Muscle layer of colon (tissue), 2 donors: ENCODE measurements around the gene MDH2.
"Not testable (repeated sequence)": the region's sequence is repeated elsewhere in the genome, so short reads cannot be mapped to it uniquely, and the experiment has no call there.

Experiments used
- H3K27ac ChIP-seq: one replicate; pipeline ENCODE4 v1.7.0; 2013; ENCODE audit warnings: low read depth, mild to moderate bottlenecking, low read length, moderate library complexity
- H3K27me3 ChIP-seq, 2 donors: one replicate each; pipeline ENCODE4 v1.7.0; 2013; ENCODE audit warnings: low read length in 2 of 2, mild to moderate bottlenecking in 2 of 2; ENCODE audit not compliant: insufficient read depth in 2 of 2, control insufficient read depth in 1 of 2
- H3K36me3 ChIP-seq: one replicate; pipeline ENCODE4 v1.7.0; 2013; ENCODE audit warnings: mild to moderate bottlenecking, low read length; ENCODE audit not compliant: insufficient read depth
- H3K4me1 ChIP-seq: one replicate; pipeline ENCODE4 v1.7.0; 2013; ENCODE audit warnings: mild to moderate bottlenecking, low read length; ENCODE audit not compliant: insufficient read depth
- H3K4me3 ChIP-seq, 2 donors: one replicate each; pipeline ENCODE4 v1.7.0; 2013; ENCODE audit warnings: low read length in 2 of 2, low read depth in 1 of 2, mild to moderate bottlenecking in 1 of 2, moderate library complexity in 1 of 2
- H3K9ac ChIP-seq: one replicate; pipeline ENCODE4 v1.7.0; 2013; ENCODE audit warnings: low read length
- H3K9me3 ChIP-seq: one replicate; pipeline ENCODE4 v1.7.0; 2013; ENCODE audit warnings: mild to moderate bottlenecking, low read length
- donor health status: abdominal sarcoma.
- donor health status: Adenocarcinoma of cecum.

MDH2 gene

DNA sequence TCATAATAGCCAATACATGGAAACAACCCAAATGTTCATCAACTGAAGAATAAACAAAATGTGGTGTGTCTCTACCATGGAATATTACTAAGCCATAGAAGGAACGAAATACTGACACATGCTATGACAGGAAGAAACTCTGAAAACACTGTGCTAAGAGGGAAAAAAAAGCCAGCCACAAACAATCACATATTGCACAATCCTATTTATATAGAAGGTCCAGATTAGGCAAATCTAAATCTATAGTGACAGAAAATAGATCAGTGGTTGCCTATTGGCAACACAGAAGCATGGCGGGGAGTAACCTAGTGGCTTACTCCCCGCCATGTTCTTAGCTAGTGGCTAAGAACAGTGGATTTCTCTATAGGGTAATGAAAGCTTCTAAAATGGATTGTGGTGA, 48.0 kb downstream of the MDH2 start:
- Histone ChIP-seq H3K9me3 (no peaks in the 10 kb centered on the region), H3K4me1 (no peaks in the 10 kb centered on the region), H3K4me3 (no peak overlapping the region), H3K27ac (no peak overlapping the region), H3K36me3 (no peaks in the 10 kb centered on the region), H3K27me3 (peaks cover 0 to 4% of the 10 kb centered on the region in 2 donors), H3K9ac (no peak overlapping the region)

DNA sequence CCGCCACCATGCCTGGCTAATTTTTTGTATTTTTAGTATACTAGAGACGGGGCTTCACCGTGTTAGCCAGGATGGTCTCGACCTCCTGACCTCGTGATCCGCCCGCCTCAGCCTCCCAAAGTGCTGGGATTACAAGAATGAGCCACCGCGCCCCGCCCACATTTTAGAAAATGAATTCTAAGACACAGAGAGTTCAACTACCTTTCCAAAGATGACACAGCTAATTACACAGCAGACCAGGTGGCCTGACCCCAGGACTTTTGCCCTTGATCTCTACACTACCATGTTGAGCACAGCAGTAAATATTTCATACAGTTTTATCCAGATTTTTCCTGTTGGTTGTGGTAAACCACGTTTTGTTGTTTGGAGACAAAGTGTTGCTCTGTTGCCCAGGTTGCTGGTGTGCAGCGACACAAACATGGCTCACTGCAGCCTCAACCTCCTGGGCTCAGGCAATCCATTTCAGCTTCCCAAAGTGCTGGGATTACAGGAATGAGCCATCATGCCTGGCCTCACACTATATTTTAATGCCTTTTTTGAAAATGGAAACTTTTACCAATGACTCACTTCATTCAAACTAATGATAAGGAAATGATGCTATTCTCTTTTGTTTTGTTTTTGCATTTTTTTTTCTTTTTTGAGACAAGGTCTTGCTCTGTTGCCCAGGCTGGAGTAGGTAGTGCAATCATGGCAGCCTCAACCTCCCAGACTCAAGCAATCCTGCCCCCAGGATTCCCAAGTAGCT, 54.0 kb downstream of the MDH2 start:
- not testable (repeated sequence) for H3K4me1 ChIP-seq, H3K9me3 ChIP-seq, H3K4me3 ChIP-seq, H3K36me3 ChIP-seq, H3K27ac ChIP-seq, H3K9ac ChIP-seq, H3K27me3 ChIP-seq

DNA sequence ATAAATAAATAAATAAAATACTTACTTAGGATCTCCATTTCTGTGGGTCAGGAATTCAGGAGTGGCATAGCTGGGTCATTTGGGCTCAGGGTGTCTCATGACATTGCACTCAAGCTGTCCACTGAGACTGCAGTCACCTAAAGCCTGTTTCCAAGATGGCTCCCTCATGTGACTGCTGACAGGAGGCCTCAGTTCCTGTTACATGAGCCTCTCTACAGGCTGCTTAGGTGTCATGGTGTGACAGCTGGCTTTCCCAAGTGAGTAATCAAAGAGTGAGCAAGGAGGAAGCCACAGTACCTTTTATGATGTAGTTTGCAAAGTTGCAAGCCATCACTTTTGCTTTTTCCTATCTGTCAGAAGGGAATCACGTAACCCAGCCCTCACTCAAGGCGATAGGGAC, 55.9 kb downstream of the MDH2 start:
- H3K4me3 ChIP-seq, H3K27me3 ChIP-seq, H3K9me3 ChIP-seq, H3K4me1 ChIP-seq, H3K9ac ChIP-seq, H3K27ac ChIP-seq, H3K36me3 ChIP-seq: not testable (repeated sequence)

DNA sequence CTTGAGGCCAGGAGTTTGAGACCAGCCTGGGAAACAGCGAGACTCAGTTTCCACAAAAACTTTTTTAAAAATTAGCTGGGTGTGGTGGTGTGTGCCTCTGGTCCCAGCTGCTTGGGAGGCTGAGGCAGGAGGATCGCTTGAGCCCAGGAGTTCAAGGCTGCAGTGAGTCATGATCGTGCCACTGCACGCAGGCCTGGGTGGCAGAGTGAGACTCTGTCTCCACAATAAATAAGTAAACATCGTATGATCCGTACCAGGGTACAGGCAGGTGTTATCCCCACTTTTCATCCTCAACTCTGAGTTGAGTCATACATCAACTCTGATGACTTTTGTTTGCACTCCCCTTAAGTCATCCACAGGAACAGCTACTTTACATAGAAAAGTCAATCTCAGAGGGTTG, 58.2 kb downstream of the MDH2 start:
- H3K9me3 ChIP-seq, H3K4me1 ChIP-seq, H3K9ac ChIP-seq, H3K4me3 ChIP-seq, H3K36me3 ChIP-seq, H3K27me3 ChIP-seq, H3K27ac ChIP-seq: not testable (repeated sequence)

DNA sequence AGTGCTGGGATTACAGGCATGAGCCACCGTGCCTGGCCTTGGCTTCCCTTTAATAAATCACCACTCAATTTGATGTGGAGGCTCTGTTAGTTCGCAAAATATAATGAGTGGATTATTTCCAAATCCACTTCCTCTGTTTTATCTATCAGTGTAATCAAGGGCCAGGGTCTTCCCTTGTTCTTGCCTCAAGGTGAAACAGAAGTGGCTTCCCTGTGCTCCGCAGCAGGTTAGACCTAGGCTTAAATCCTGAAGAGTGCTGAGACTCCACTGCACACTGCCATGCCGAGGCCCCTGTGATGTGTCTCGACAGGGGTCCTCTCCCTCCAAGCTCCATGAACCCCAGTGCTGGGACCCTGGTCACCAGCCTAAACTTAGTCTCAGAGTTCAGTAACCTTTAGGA, 59.0 kb downstream of the MDH2 start:
- Histone ChIP-seq H3K9ac (no peak overlapping the region), H3K9me3 (no peaks in the 10 kb centered on the region), H3K27ac (no peak overlapping the region), H3K36me3 (no peaks in the 10 kb centered on the region), H3K4me3 (no peak overlapping the region), H3K4me1 (no peaks in the 10 kb centered on the region), H3K27me3 (no peaks in the 10 kb centered on the region)

DNA sequence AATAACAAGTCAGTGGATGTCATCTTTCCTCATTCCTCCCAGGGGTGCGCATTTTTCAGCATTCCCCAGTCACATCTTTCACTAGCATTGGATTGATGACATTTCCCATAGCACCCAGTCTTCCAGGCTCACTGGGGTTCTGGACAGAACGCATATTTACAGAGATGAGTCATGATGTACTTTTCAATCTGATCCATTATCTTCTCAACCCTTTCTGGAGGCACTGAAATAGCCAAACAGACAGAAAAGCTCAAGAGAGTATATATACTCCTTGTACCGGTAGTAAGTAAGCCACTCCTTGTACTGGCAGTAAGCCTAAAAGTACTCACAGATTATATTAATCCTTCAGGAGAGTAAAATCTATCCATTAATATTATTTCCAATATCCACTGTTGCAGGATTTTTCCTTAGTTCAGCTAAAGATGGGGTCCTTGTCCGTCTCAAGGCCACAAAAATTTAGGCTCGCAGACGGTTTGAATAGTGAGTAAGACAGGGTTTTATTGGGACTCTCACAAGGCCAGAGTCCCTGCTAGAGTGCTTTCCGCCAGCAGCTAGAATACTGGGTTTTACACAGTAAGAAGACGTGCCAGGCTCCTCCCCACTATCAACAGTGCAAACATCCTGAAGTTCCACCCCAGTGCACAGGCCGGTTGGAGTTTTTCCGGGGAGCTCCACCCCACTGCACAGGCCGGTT, 60.8 kb downstream of the MDH2 start:
- Histone ChIP-seq H3K27ac (no peak overlapping the region), H3K9me3 (no peaks in the 10 kb centered on the region), H3K27me3 (no peaks in the 10 kb centered on the region), H3K4me1 (no peaks in the 10 kb centered on the region), H3K9ac (no peak overlapping the region), H3K36me3 (no peaks in the 10 kb centered on the region), H3K4me3 (no peak overlapping the region)

DNA sequence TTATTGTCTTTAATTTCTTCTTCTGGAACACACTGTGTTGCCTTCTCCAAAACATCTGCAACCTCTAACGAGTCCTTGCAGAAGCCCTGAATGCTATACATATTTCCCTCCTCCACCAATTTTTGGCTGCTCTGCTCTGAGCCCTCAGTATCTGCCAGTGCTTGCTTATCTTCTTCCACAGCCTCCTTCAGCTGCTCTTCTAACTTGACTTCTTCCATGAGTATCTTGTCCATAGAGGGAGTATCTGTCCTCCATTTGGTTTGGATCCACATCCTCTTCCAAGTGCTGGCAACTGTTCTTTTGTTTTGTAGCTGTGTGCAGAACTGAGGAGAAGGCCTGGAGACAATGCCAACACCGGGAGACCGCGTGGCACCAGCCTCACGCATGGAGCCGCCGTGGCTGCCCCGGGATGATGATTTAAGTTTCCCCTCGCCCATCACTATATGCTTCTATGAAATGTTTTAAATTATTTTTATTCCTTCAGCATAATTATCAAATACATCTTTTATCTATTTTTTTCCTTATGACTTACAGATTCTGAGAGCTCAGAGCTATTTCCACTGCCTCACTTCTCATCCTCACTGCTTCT, 65.2 kb downstream of the MDH2 start:
- H3K4me1 ChIP-seq, H3K36me3 ChIP-seq, H3K9me3 ChIP-seq, H3K4me3 ChIP-seq, H3K27me3 ChIP-seq, H3K9ac ChIP-seq, H3K27ac ChIP-seq: not testable (repeated sequence)

DNA sequence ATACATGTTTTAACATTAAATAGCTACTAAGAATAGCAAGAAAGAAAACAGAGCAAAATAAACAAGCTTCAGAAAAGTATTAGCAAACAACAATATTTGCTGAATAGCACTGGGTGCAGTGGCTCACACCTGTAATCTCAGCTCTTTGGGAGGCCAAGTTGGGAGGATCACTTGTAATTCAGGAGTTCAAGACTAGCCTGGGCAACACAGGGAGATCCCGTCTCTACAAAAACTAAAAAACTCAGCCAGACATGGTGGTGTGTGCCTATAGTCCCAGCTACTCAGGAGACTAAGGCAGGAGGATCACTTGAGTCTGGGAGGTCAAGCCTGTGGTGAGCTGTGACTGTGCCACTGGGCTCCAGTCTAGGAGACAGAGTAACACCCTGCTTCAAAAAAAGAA, 66.8 kb downstream of the MDH2 start:
- H3K27me3 ChIP-seq, H3K9me3 ChIP-seq, H3K27ac ChIP-seq, H3K4me1 ChIP-seq, H3K36me3 ChIP-seq, H3K4me3 ChIP-seq, H3K9ac ChIP-seq: not testable (repeated sequence)
